Gastrocnemius medialis (tissue), 4 donors: ENCODE results near the gene WDFY2. TPM values are rescaled to one million over a fixed set of nuclear protein-coding genes. Genes with fewer than 3 reads are reported as not detected.

Experiments used
- ATAC-seq, 2 donors: fragments of 150-250 bp; one replicate each; pipeline ENCODE4 v1.9.1; 2016
- DNase-seq, 2 donors: peaks; one replicate each; pipeline ENCODE4 v3.0.0-alpha.2; 2019
- H3K27ac ChIP-seq, 4 donors: fragments of 200-600 bp; sonication (generic); 1 replicate in 1 of 4; 2 replicates in 3 of 4; pipeline ENCODE4 v1.5.1; 2016 to 2018; ENCODE audit warnings: mild to moderate bottlenecking in 2 of 4, moderate library complexity in 1 of 4
- H3K27me3 ChIP-seq, 3 donors: fragments of 200-600 bp; sonication (generic) in 2 of 3; 1 replicate in 1 of 3; 2 replicates in 2 of 3; pipeline versions ENCODE4 v1.5.1 to v1.6.0; 2016 to 2019; ENCODE audit warnings: mild to moderate bottlenecking in 1 of 3, moderate library complexity in 1 of 3
- H3K36me3 ChIP-seq, 2 donors: fragments of 200-600 bp; sonication (generic) in 1 of 2; one replicate each; pipeline ENCODE4 v1.5.1; 2017 to 2018
- H3K4me1 ChIP-seq, 2 donors: fragments of 200-600 bp; sonication (generic) in 1 of 2; one replicate each; pipeline ENCODE4 v1.5.1; 2016 to 2017; ENCODE audit warnings: mild to moderate bottlenecking in 2 of 2
- H3K4me3 ChIP-seq, 4 donors: fragments of 200-600 bp; sonication (generic) in 3 of 4; 1 replicate in 1 of 4; 2 replicates in 3 of 4; pipeline ENCODE4 v1.5.1; 2016 to 2019; ENCODE audit warnings: mild to moderate bottlenecking in 2 of 4
- H3K9me3 ChIP-seq, 3 donors: fragments of 200-600 bp; sonication (generic) in 2 of 3; 1 replicate in 1 of 3; 2 replicates in 2 of 3; pipeline ENCODE4 v1.5.1; 2016 to 2019
- POLR2A ChIP-seq, 2 donors: fragments of 450-650 bp; IDR thresholded peaks; one replicate each; pipeline ENCODE4 v1.6.1; 2017; ENCODE audit warnings: antibody characterized with exemption in 2 of 2, mild to moderate bottlenecking in 2 of 2, moderate library complexity in 2 of 2
- in situ Hi-C, 4 donors: fragments of 200-750 bp; cut with MboI; loops; one replicate each; pipeline versions ENCODE4 v1.15.0 to v1.8.0; 2017; ENCODE audit warnings: low sequenced_read_pairs in 4 of 4
- intact Hi-C: fragments of 100-400 bp; cut with DNase I; formaldehyde crosslinking; loops from one replicate; pipeline ENCODE4 v1.15.1; 2023; ENCODE audit warnings: low total_unique reads
- total RNA-seq, 4 donors: library from RNA; depleted of rRNA; stranded (reverse); fragments of >200 nt; gene quantifications; one replicate each; pipeline versions ENCODE4 v1.1.0 to v1.2.3, GENCODE V29; 2016
- TF ChIP-seq, protein P1 (sequence below), 5 experiments: fragments of 450-650 bp in 3 of 5; fragments of 200-600 bp in 2 of 5; sonication (generic) in 2 of 5; IDR thresholded peaks in 4 of 5; conservative IDR thresholded peaks in 1 of 5; 1 replicate in 4 of 5; 2 replicates in 1 of 5; pipeline ENCODE4 v1.5.1; 2016 to 2019; ENCODE audit warnings: antibody characterized with exemption in 5 of 5, mild to moderate bottlenecking in 3 of 5, moderate library complexity in 3 of 5

Gene WDFY2
- total RNA-seq, 4 donors from 2014 or later, result 0.98 to 2.8 (median 1.7) TPM

GRCh38 chr13:51600703-51601102, 16.4 kb downstream of the WDFY2 start:
- DNase-seq (no peak), ATAC-seq (no peak)
- intact Hi-C loops, result no loop called here
- TF ChIP-seq, protein P1, sequence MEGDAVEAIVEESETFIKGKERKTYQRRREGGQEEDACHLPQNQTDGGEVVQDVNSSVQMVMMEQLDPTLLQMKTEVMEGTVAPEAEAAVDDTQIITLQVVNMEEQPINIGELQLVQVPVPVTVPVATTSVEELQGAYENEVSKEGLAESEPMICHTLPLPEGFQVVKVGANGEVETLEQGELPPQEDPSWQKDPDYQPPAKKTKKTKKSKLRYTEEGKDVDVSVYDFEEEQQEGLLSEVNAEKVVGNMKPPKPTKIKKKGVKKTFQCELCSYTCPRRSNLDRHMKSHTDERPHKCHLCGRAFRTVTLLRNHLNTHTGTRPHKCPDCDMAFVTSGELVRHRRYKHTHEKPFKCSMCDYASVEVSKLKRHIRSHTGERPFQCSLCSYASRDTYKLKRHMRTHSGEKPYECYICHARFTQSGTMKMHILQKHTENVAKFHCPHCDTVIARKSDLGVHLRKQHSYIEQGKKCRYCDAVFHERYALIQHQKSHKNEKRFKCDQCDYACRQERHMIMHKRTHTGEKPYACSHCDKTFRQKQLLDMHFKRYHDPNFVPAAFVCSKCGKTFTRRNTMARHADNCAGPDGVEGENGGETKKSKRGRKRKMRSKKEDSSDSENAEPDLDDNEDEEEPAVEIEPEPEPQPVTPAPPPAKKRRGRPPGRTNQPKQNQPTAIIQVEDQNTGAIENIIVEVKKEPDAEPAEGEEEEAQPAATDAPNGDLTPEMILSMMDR (IDR thresholded peaks at IDR 0.05 in 4 of 5, conservative IDR thresholded peaks at IDR 0.05 in 1 of 5), result no peak
- no peak for TF ChIP-seq POLR2A (IDR thresholded peaks at IDR 0.05)
- no peaks in the 10 kb centered on the region for H3K27me3 ChIP-seq
- H3K36me3 ChIP-seq, result no peaks in the 10 kb centered on the region
- H3K4me1 ChIP-seq, result peaks cover 0 to 4% of the 10 kb centered on the region in 2 donors
- H3K27ac ChIP-seq, result no peak overlapping the region
- in situ Hi-C loops, result no loop called here
- H3K9me3 ChIP-seq, result no peaks in the 10 kb centered on the region
- H3K4me3 ChIP-seq, result no peak overlapping the region

GRCh38 chr13:51601601-51602565, 17.6 kb downstream of the WDFY2 start:
- H3K36me3 ChIP-seq, result no peaks in the 10 kb centered on the region
- ATAC-seq, result no peak
- no peak for DNase-seq
- H3K27me3 ChIP-seq, result no peaks in the 10 kb centered on the region
- H3K4me3 ChIP-seq, result no peak overlapping the region
- intact Hi-C loops, result no loop called here
- H3K4me1 ChIP-seq, result peaks cover 0 to 5% of the 10 kb centered on the region in 2 donors
- TF ChIP-seq, protein P1 (IDR thresholded peaks at IDR 0.05 in 4 of 5, conservative IDR thresholded peaks at IDR 0.05 in 1 of 5), result no peak
- TF ChIP-seq POLR2A (IDR thresholded peaks at IDR 0.05), result no peak
- no peak overlapping the region for H3K27ac ChIP-seq
- in situ Hi-C loops, result no loop called here
- H3K9me3 ChIP-seq, result no peaks in the 10 kb centered on the region

DNA sequence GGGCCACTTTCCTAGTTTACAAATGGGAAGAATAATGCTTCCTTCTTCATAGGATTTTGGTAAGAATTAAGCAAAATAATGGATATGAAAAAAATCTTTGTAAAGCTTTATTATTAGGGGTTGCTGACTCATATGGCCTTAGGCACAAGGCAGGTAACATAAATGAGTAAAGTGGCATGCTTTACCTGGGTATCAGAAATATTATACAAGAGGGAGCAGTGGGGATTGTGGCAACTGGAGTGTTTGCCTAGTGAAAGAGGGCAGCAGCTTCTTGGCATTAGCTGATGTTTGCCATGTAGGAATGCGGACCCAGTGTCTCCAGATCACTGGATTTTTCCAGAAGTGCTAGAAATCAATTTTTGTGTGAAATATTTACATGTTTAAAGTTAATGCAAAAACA, 19.5 kb downstream of the WDFY2 start:
- Histone ChIP-seq H3K36me3 (no peaks in the 10 kb centered on the region), H3K27ac (no peak overlapping the region), H3K4me1 (peaks cover 0 to 5% of the 10 kb centered on the region in 2 donors), H3K4me3 (no peak overlapping the region), H3K9me3 (no peaks in the 10 kb centered on the region), H3K27me3 (no peaks in the 10 kb centered on the region)
- intact Hi-C loops, result loop anchor here (2.0 kb wide), 1 partner anchor 51 kb away; no protein-coding TSS in a partner anchor
- TF ChIP-seq, protein P1 (IDR thresholded peaks at IDR 0.05 in 4 of 5, conservative IDR thresholded peaks at IDR 0.05 in 1 of 5), result no peak
- no peak for TF ChIP-seq POLR2A (IDR thresholded peaks at IDR 0.05)
- in situ Hi-C loops, result no loop called here
- no peak for ATAC-seq
- DNase-seq, result no peak

- Histone ChIP-seq H3K4me1 (peaks cover 0 to 5% of the 10 kb centered on the region in 2 donors), H3K36me3 (no peaks in the 10 kb centered on the region), H3K9me3 (no peaks in the 10 kb centered on the region), H3K27ac (no peak overlapping the region), H3K27me3 (no peaks in the 10 kb centered on the region), H3K4me3 (no peak overlapping the region)
- in situ Hi-C loops, result no loop called here
- intact Hi-C loops, result loop anchor here (2.0 kb wide), 1 partner anchor 53 kb away; no protein-coding TSS in a partner anchor
- TF ChIP-seq, protein P1 (IDR thresholded peaks at IDR 0.05 in 4 of 5, conservative IDR thresholded peaks at IDR 0.05 in 1 of 5), result no peak
- no peak for TF ChIP-seq POLR2A (IDR thresholded peaks at IDR 0.05)
- ATAC-seq, result no peak
- DNase-seq, result no peak
Observed at GRCh38 chr13:51605698-51606097, 21.4 kb downstream of the WDFY2 start.
